ENCODE data around the gene CACNA1F. TPM values are rescaled to one million over a fixed set of nuclear protein-coding genes. Genes with fewer than 3 reads are reported as not detected.

Gene CACNA1F
- not detected for total RNA-seq

- no peak within 1 kb of the TSS for H3K27ac ChIP-seq (ENCODE audit: low read depth, low read length)
- no peaks in the 10 kb centered on the region for H3K9me3 ChIP-seq (ENCODE audit: control insufficient read depth in 3 of 3, low read length in 3 of 3)
- H3K4me3 ChIP-seq (ENCODE audit: low read length in 3 of 3), result no peak within 1 kb of the TSS
- H3K4me1 ChIP-seq (ENCODE audit: control insufficient read depth in 3 of 3, insufficient read depth in 3 of 3, low read length in 3 of 3), result peaks cover 2 to 6% (median 3%) of the 10 kb centered on the region in 3 donors
- H3K36me3 ChIP-seq (ENCODE audit: control insufficient read depth in 3 of 3, insufficient read depth in 3 of 3, low read length in 3 of 3), result no peaks in the 10 kb centered on the region
- H3K27me3 ChIP-seq (ENCODE audit: control insufficient read depth in 3 of 3, insufficient read depth in 3 of 3, low read length in 3 of 3), result no peaks in the 10 kb centered on the region
- H3K9ac ChIP-seq (ENCODE audit: low read depth in 1 of 3, low read length in 3 of 3), result peak within 1 kb of the TSS in 1 of 3 donors; percentile 25
Observed at GRCh38 chrX:49233176-49233575, at the start of gene CACNA1F. Gene CACNA1F, minus strand, starts transcription at chrX:49233340. Its CDS starts 31 bp downstream, at chrX:49233309.

GRCh38 chrX:49282647-49283011 is 49.5 kb upstream of the CACNA1F start:
- Histone ChIP-seq H3K27ac (ENCODE audit: low read depth, low read length) (no peak overlapping the region), H3K9me3 (ENCODE audit: control insufficient read depth in 3 of 3, low read length in 3 of 3) (no peaks in the 10 kb centered on the region), H3K36me3 (ENCODE audit: control insufficient read depth in 3 of 3, insufficient read depth in 3 of 3, low read length in 3 of 3) (peaks cover 0 to 3% (median 2%) of the 10 kb centered on the region in 3 donors), H3K4me3 (ENCODE audit: low read length in 3 of 3) (no peak overlapping the region), H3K27me3 (ENCODE audit: control insufficient read depth in 3 of 3, insufficient read depth in 3 of 3, low read length in 3 of 3) (no peaks in the 10 kb centered on the region), H3K4me1 (ENCODE audit: control insufficient read depth in 3 of 3, insufficient read depth in 3 of 3, low read length in 3 of 3) (peaks cover 2 to 8% (median 6%) of the 10 kb centered on the region in 3 donors), H3K9ac (ENCODE audit: low read depth in 1 of 3, low read length in 3 of 3) (no peak overlapping the region)

GRCh38 chrX:49278081-49278480 is 44.9 kb upstream of the CACNA1F start:
- Histone ChIP-seq H3K4me3 (ENCODE audit: low read length in 3 of 3) (no peak overlapping the region), H3K27ac (ENCODE audit: low read depth, low read length) (no peak overlapping the region), H3K36me3 (ENCODE audit: control insufficient read depth in 3 of 3, insufficient read depth in 3 of 3, low read length in 3 of 3) (no peaks in the 10 kb centered on the region), H3K4me1 (ENCODE audit: control insufficient read depth in 3 of 3, insufficient read depth in 3 of 3, low read length in 3 of 3) (peaks cover 15 to 22% (median 22%) of the 10 kb centered on the region in 3 donors), H3K9ac (ENCODE audit: low read depth in 1 of 3, low read length in 3 of 3) (no peak overlapping the region), H3K27me3 (ENCODE audit: control insufficient read depth in 3 of 3, insufficient read depth in 3 of 3, low read length in 3 of 3) (no peaks in the 10 kb centered on the region), H3K9me3 (ENCODE audit: control insufficient read depth in 3 of 3, low read length in 3 of 3) (no peaks in the 10 kb centered on the region)

- Histone ChIP-seq H3K27me3 (ENCODE audit: control insufficient read depth in 3 of 3, insufficient read depth in 3 of 3, low read length in 3 of 3) (no peaks in the 10 kb centered on the region), H3K27ac (ENCODE audit: low read depth, low read length) (no peak overlapping the region), H3K9me3 (ENCODE audit: control insufficient read depth in 3 of 3, low read length in 3 of 3) (no peaks in the 10 kb centered on the region), H3K9ac (ENCODE audit: low read depth in 1 of 3, low read length in 3 of 3) (no peak overlapping the region), H3K4me1 (ENCODE audit: control insufficient read depth in 3 of 3, insufficient read depth in 3 of 3, low read length in 3 of 3) (peaks cover 17 to 24% (median 24%) of the 10 kb centered on the region in 3 donors), H3K4me3 (ENCODE audit: low read length in 3 of 3) (no peak overlapping the region), H3K36me3 (ENCODE audit: control insufficient read depth in 3 of 3, insufficient read depth in 3 of 3, low read length in 3 of 3) (no peaks in the 10 kb centered on the region)
Observed at GRCh38 chrX:49277535-49277830, 44.3 kb upstream of the CACNA1F start.

GRCh38 chrX:49276671-49277534 is 43.8 kb upstream of the CACNA1F start:
- Histone ChIP-seq H3K27me3 (ENCODE audit: control insufficient read depth in 3 of 3, insufficient read depth in 3 of 3, low read length in 3 of 3) (no peaks in the 10 kb centered on the region), H3K4me1 (ENCODE audit: control insufficient read depth in 3 of 3, insufficient read depth in 3 of 3, low read length in 3 of 3) (peaks cover 21 to 30% (median 29%) of the 10 kb centered on the region in 3 donors), H3K9me3 (ENCODE audit: control insufficient read depth in 3 of 3, low read length in 3 of 3) (no peaks in the 10 kb centered on the region), H3K27ac (ENCODE audit: low read depth, low read length) (no peak overlapping the region), H3K4me3 (ENCODE audit: low read length in 3 of 3) (no peak overlapping the region), H3K9ac (ENCODE audit: low read depth in 1 of 3, low read length in 3 of 3) (peak overlapping the region in 1 of 3 donors; percentile 33), H3K36me3 (ENCODE audit: control insufficient read depth in 3 of 3, insufficient read depth in 3 of 3, low read length in 3 of 3) (no peaks in the 10 kb centered on the region)

GRCh38 chrX:49276207-49276606 is 43.1 kb upstream of the CACNA1F start:
- peaks cover 25 to 36% (median 30%) of the 10 kb centered on the region in 3 donors for H3K4me1 ChIP-seq (ENCODE audit: control insufficient read depth in 3 of 3, insufficient read depth in 3 of 3, low read length in 3 of 3)
- no peak overlapping the region for H3K9ac ChIP-seq (ENCODE audit: low read depth in 1 of 3, low read length in 3 of 3)
- H3K27ac ChIP-seq (ENCODE audit: low read depth, low read length), result no peak overlapping the region
- H3K4me3 ChIP-seq (ENCODE audit: low read length in 3 of 3), result no peak overlapping the region
- no peaks in the 10 kb centered on the region for H3K27me3 ChIP-seq (ENCODE audit: control insufficient read depth in 3 of 3, insufficient read depth in 3 of 3, low read length in 3 of 3)
- H3K9me3 ChIP-seq (ENCODE audit: control insufficient read depth in 3 of 3, low read length in 3 of 3), result no peaks in the 10 kb centered on the region
- no peaks in the 10 kb centered on the region for H3K36me3 ChIP-seq (ENCODE audit: control insufficient read depth in 3 of 3, insufficient read depth in 3 of 3, low read length in 3 of 3)

GRCh38 chrX:49273181-49273727 is 40.1 kb upstream of the CACNA1F start:
- Histone ChIP-seq H3K36me3 (ENCODE audit: control insufficient read depth in 3 of 3, insufficient read depth in 3 of 3, low read length in 3 of 3) (no peaks in the 10 kb centered on the region), H3K9ac (ENCODE audit: low read depth in 1 of 3, low read length in 3 of 3) (no peak overlapping the region), H3K4me1 (ENCODE audit: control insufficient read depth in 3 of 3, insufficient read depth in 3 of 3, low read length in 3 of 3) (peaks cover 34 to 49% (median 41%) of the 10 kb centered on the region in 3 donors), H3K27me3 (ENCODE audit: control insufficient read depth in 3 of 3, insufficient read depth in 3 of 3, low read length in 3 of 3) (no peaks in the 10 kb centered on the region), H3K9me3 (ENCODE audit: control insufficient read depth in 3 of 3, low read length in 3 of 3) (no peaks in the 10 kb centered on the region), H3K27ac (ENCODE audit: low read depth, low read length) (no peak overlapping the region), H3K4me3 (ENCODE audit: low read length in 3 of 3) (no peak overlapping the region)

GRCh38 chrX:49272421-49272820 is 39.3 kb upstream of the CACNA1F start:
- H3K36me3 ChIP-seq (ENCODE audit: control insufficient read depth in 3 of 3, insufficient read depth in 3 of 3, low read length in 3 of 3), result no peaks in the 10 kb centered on the region
- H3K9ac ChIP-seq (ENCODE audit: low read depth in 1 of 3, low read length in 3 of 3), result peak overlapping the region in 2 of 3 donors; percentile 14 to 25
- no peaks in the 10 kb centered on the region for H3K27me3 ChIP-seq (ENCODE audit: control insufficient read depth in 3 of 3, insufficient read depth in 3 of 3, low read length in 3 of 3)
- H3K4me1 ChIP-seq (ENCODE audit: control insufficient read depth in 3 of 3, insufficient read depth in 3 of 3, low read length in 3 of 3), result peaks cover 26 to 42% (median 37%) of the 10 kb centered on the region in 3 donors
- no peaks in the 10 kb centered on the region for H3K9me3 ChIP-seq (ENCODE audit: control insufficient read depth in 3 of 3, low read length in 3 of 3)
- peak overlapping the region in 1 of 3 donors; percentile 17 for H3K4me3 ChIP-seq (ENCODE audit: low read length in 3 of 3)
- no peak overlapping the region for H3K27ac ChIP-seq (ENCODE audit: low read depth, low read length)

- Histone ChIP-seq H3K36me3 (ENCODE audit: control insufficient read depth in 3 of 3, insufficient read depth in 3 of 3, low read length in 3 of 3) (no peaks in the 10 kb centered on the region), H3K9ac (ENCODE audit: low read depth in 1 of 3, low read length in 3 of 3) (no peak overlapping the region), H3K4me3 (ENCODE audit: low read length in 3 of 3) (peak overlapping the region; percentile 60 to 72 (median 69)), H3K9me3 (ENCODE audit: control insufficient read depth in 3 of 3, low read length in 3 of 3) (no peaks in the 10 kb centered on the region), H3K27me3 (ENCODE audit: control insufficient read depth in 3 of 3, insufficient read depth in 3 of 3, low read length in 3 of 3) (no peaks in the 10 kb centered on the region), H3K27ac (ENCODE audit: low read depth, low read length) (no peak overlapping the region), H3K4me1 (ENCODE audit: control insufficient read depth in 3 of 3, insufficient read depth in 3 of 3, low read length in 3 of 3) (peaks cover 25 to 34% (median 27%) of the 10 kb centered on the region in 3 donors)
Observed at GRCh38 chrX:49271341-49271740, 38.2 kb upstream of the CACNA1F start.

- Histone ChIP-seq H3K9ac (ENCODE audit: low read depth in 1 of 3, low read length in 3 of 3) (peak overlapping the region; percentile 57 to 82 (median 59)), H3K27ac (ENCODE audit: low read depth, low read length) (peak overlapping the region; percentile 85), H3K27me3 (ENCODE audit: control insufficient read depth in 3 of 3, insufficient read depth in 3 of 3, low read length in 3 of 3) (no peaks in the 10 kb centered on the region), H3K4me1 (ENCODE audit: control insufficient read depth in 3 of 3, insufficient read depth in 3 of 3, low read length in 3 of 3) (peaks cover 25 to 34% (median 27%) of the 10 kb centered on the region in 3 donors), H3K36me3 (ENCODE audit: control insufficient read depth in 3 of 3, insufficient read depth in 3 of 3, low read length in 3 of 3) (no peaks in the 10 kb centered on the region), H3K4me3 (ENCODE audit: low read length in 3 of 3) (peak overlapping the region; percentile 60 to 72 (median 69)), H3K9me3 (ENCODE audit: control insufficient read depth in 3 of 3, low read length in 3 of 3) (no peaks in the 10 kb centered on the region)
Observed at GRCh38 chrX:49270249-49270921, 37.2 kb upstream of the CACNA1F start.
